Ovary (tissue), 3 donors: ENCODE data around the gene RSPH3.

Experiments used
- EP300 ChIP-seq: sonication (generic); formaldehyde crosslinking; IDR thresholded peaks from one replicate; pipeline ENCODE4 v1.6.1; 2017; ENCODE audit warnings: antibody characterized with exemption
- TF ChIP-seq, protein P1 (sequence below), 3 donors: fragments of 450-650 bp in 2 of 3; fragments of 200-600 bp in 1 of 3; IDR thresholded peaks; one replicate each; pipeline versions ENCODE4 v1.5.1 to v1.8.0; 2016 to 2022; ENCODE audit warnings: antibody characterized with exemption in 3 of 3, mild to moderate bottlenecking in 1 of 3
- donor health status: DM: no; HTN: no; CAD: no.

- TF ChIP-seq, protein P1, sequence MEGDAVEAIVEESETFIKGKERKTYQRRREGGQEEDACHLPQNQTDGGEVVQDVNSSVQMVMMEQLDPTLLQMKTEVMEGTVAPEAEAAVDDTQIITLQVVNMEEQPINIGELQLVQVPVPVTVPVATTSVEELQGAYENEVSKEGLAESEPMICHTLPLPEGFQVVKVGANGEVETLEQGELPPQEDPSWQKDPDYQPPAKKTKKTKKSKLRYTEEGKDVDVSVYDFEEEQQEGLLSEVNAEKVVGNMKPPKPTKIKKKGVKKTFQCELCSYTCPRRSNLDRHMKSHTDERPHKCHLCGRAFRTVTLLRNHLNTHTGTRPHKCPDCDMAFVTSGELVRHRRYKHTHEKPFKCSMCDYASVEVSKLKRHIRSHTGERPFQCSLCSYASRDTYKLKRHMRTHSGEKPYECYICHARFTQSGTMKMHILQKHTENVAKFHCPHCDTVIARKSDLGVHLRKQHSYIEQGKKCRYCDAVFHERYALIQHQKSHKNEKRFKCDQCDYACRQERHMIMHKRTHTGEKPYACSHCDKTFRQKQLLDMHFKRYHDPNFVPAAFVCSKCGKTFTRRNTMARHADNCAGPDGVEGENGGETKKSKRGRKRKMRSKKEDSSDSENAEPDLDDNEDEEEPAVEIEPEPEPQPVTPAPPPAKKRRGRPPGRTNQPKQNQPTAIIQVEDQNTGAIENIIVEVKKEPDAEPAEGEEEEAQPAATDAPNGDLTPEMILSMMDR (IDR thresholded peaks at IDR 0.05) = no peak
- TF ChIP-seq EP300 = no peak
Observed at GRCh38 chr6:158933079-158933595, 66.9 kb downstream of the RSPH3 start.
